Measurements from ENCODE around the gene CKMT2.
"Not testable (repeated sequence)": the region's sequence is repeated elsewhere in the genome, so short reads cannot be mapped to it uniquely, and the experiment has no call there.

Gene CKMT2

GRCh38 chr5:81252904-81253303 is 19.8 kb downstream of the CKMT2 start:
- TF ChIP-seq, protein P1, sequence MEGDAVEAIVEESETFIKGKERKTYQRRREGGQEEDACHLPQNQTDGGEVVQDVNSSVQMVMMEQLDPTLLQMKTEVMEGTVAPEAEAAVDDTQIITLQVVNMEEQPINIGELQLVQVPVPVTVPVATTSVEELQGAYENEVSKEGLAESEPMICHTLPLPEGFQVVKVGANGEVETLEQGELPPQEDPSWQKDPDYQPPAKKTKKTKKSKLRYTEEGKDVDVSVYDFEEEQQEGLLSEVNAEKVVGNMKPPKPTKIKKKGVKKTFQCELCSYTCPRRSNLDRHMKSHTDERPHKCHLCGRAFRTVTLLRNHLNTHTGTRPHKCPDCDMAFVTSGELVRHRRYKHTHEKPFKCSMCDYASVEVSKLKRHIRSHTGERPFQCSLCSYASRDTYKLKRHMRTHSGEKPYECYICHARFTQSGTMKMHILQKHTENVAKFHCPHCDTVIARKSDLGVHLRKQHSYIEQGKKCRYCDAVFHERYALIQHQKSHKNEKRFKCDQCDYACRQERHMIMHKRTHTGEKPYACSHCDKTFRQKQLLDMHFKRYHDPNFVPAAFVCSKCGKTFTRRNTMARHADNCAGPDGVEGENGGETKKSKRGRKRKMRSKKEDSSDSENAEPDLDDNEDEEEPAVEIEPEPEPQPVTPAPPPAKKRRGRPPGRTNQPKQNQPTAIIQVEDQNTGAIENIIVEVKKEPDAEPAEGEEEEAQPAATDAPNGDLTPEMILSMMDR (IDR thresholded peaks at IDR 0.05; ENCODE audit: low read depth, low read length), result no peak
- H3K4me3 ChIP-seq (replicated peaks in 1 of 2; ENCODE audit: low read depth in 2 of 2, low read length in 2 of 2), result no peak overlapping the region
- no peak for DNase-seq (ENCODE audit: low read depth in 2 of 2)

GRCh38 chr5:81253875-81254274 is 20.8 kb downstream of the CKMT2 start:
- DNase-seq (ENCODE audit: low read depth in 2 of 2), result no peak
- TF ChIP-seq, protein P1 (IDR thresholded peaks at IDR 0.05; ENCODE audit: low read depth, low read length), result no peak
- no peak overlapping the region for H3K4me3 ChIP-seq (replicated peaks in 1 of 2; ENCODE audit: low read depth in 2 of 2, low read length in 2 of 2)

DNA sequence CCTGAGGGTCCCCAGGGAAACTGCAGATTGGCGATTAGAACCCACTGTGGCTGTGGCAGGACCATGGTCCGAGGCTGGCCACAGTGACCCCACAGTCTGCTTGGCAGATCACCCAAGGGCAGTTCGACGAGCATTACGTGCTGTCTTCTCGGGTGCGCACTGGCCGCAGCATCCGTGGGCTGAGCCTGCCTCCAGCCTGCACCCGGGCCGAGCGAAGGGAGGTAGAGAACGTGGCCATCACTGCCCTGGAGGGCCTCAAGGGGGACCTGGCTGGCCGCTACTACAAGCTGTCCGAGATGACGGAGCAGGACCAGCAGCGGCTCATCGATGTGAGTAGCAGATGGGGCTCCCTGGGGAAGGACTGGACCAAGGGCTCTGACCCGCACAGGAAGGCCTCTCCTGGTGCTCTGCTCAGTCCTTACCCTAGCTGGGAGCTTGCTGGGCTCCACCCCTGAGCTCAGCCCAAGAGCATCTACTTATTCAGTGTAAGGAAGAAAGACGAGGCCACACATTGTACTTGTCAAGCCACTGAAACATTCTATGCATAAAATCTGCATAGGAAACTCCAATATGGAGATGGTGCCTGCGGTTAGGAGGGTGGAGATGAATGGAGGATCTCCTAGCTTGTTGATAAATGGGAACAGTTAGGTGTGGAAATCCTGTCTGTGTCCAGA is 21.9 kb downstream of the CKMT2 start:
- H3K4me3 ChIP-seq (replicated peaks in 1 of 2; ENCODE audit: low read depth in 2 of 2, low read length in 2 of 2), result no peak overlapping the region

DNA sequence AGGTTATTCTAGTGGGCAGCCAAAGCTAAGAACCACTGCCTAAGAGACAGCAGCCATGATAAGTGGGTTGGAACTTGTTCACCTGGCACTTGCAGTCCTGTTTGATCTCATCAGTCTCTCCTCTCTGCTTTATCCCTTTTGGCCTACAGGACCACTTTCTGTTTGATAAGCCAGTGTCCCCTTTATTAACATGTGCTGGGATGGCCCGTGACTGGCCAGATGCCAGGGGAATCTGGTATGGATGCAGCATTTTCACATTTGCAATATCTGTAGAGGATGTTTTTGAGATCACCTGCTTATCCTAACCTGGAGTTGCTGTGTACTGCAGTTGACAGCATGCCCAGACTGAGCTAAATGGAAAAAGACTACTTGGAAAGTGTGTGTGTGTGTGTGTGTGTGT is 23.6 kb downstream of the CKMT2 start:
- TF ChIP-seq, protein P1 (IDR thresholded peaks at IDR 0.05; ENCODE audit: low read depth, low read length), result no peak
- DNase-seq (ENCODE audit: low read depth in 2 of 2), result no peak
- H3K4me3 ChIP-seq (replicated peaks in 1 of 2; ENCODE audit: low read depth in 2 of 2, low read length in 2 of 2), result no peak overlapping the region

More for the DNA sequence above, 21.9 kb downstream of the CKMT2 start:
- DNase-seq (ENCODE audit: low read depth in 2 of 2), result no peak
- TF ChIP-seq, protein P1 (IDR thresholded peaks at IDR 0.05; ENCODE audit: low read depth, low read length), result no peak

DNA sequence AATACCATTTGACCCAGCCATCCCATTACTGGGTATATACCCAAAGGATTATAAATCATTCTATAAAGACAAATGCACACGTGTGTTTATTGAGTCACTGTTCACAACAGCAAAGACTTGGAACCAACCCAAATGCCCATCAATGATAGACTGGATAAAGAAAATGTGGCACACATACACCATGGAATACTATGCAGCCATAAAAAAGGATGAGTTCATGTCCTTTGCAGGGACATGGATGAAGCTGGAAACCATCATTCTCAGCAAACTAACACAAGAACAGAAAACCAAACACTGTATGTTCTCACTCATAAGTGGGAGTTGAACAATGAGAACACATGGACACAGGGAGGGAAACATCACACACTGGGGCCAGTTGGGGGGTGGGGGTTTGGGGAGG is 29.7 kb downstream of the CKMT2 start:
- not testable (repeated sequence) for DNase-seq (ENCODE audit: low read depth in 2 of 2); H3K4me3 ChIP-seq (replicated peaks in 1 of 2; ENCODE audit: low read depth in 2 of 2, low read length in 2 of 2)

GRCh38 chr5:81265101-81265500 is 32.0 kb downstream of the CKMT2 start:
- H3K4me3 ChIP-seq (replicated peaks in 1 of 2; ENCODE audit: low read depth in 2 of 2, low read length in 2 of 2), result no peak overlapping the region
- TF ChIP-seq, protein P1 (IDR thresholded peaks at IDR 0.05; ENCODE audit: low read depth, low read length), result no peak
- peak; percentile 31 to 76 for DNase-seq (ENCODE audit: low read depth in 2 of 2)

DNA sequence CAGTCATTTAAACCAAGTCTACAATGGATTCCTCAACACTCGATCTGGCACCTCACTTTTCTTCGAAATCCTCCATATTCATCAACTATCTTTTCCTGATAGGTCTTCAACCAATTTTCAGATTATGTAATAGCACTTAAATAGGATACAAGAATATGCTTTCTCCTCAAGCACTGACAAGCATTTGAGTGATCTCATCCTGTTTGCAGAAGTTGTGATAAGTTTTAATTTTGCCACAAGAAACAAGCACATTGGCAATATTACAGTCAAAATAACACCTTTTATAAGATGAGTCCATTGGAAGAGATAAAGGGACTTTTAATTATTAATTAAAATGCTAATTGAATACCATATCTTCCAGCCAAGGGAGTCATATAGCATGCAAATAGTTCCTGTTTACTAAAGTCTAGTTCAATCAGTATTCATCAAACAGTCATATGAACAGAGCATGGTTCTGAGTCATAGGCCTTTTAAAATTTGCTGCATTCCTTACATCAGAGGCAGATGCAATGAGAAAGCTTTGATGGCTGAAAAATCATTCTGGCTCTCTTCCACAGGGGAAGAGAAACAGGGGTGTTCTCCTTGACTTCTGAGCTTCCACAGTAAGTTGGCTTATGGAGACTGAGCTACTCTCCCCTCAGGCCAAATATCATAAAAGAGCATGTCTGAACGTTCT is 35.5 kb downstream of the CKMT2 start:
- TF ChIP-seq, protein P1 (IDR thresholded peaks at IDR 0.05; ENCODE audit: low read depth, low read length), result no peak
- DNase-seq (ENCODE audit: low read depth in 2 of 2), result peak; percentile 83 to 90
- no peak overlapping the region for H3K4me3 ChIP-seq (replicated peaks in 1 of 2; ENCODE audit: low read depth in 2 of 2, low read length in 2 of 2)
